Gastrocnemius medialis (tissue), 4 donors: ENCODE results near the gene GPRIN1. TPM values are rescaled to one million over a fixed set of nuclear protein-coding genes. Genes with fewer than 3 reads are reported as not detected.

Experiments used
- ATAC-seq, 2 donors: fragments of 150-250 bp; one replicate each; pipeline ENCODE4 v1.9.1; 2016
- DNase-seq, 2 donors: peaks; one replicate each; pipeline ENCODE4 v3.0.0-alpha.2; 2019
- H3K27ac ChIP-seq, 4 donors: fragments of 200-600 bp; sonication (generic); 1 replicate in 1 of 4; 2 replicates in 3 of 4; pipeline ENCODE4 v1.5.1; 2016 to 2018; ENCODE audit warnings: mild to moderate bottlenecking in 2 of 4, moderate library complexity in 1 of 4
- H3K27me3 ChIP-seq, 3 donors: fragments of 200-600 bp; sonication (generic) in 2 of 3; 1 replicate in 1 of 3; 2 replicates in 2 of 3; pipeline versions ENCODE4 v1.5.1 to v1.6.0; 2016 to 2019; ENCODE audit warnings: mild to moderate bottlenecking in 1 of 3, moderate library complexity in 1 of 3
- H3K36me3 ChIP-seq, 2 donors: fragments of 200-600 bp; sonication (generic) in 1 of 2; one replicate each; pipeline ENCODE4 v1.5.1; 2017 to 2018
- H3K4me1 ChIP-seq, 2 donors: fragments of 200-600 bp; sonication (generic) in 1 of 2; one replicate each; pipeline ENCODE4 v1.5.1; 2016 to 2017; ENCODE audit warnings: mild to moderate bottlenecking in 2 of 2
- H3K4me3 ChIP-seq, 4 donors: fragments of 200-600 bp; sonication (generic) in 3 of 4; 1 replicate in 1 of 4; 2 replicates in 3 of 4; pipeline ENCODE4 v1.5.1; 2016 to 2019; ENCODE audit warnings: mild to moderate bottlenecking in 2 of 4
- H3K9me3 ChIP-seq, 3 donors: fragments of 200-600 bp; sonication (generic) in 2 of 3; 1 replicate in 1 of 3; 2 replicates in 2 of 3; pipeline ENCODE4 v1.5.1; 2016 to 2019
- POLR2A ChIP-seq, 2 donors: fragments of 450-650 bp; IDR thresholded peaks; one replicate each; pipeline ENCODE4 v1.6.1; 2017; ENCODE audit warnings: antibody characterized with exemption in 2 of 2, mild to moderate bottlenecking in 2 of 2, moderate library complexity in 2 of 2
- in situ Hi-C, 4 donors: fragments of 200-750 bp; cut with MboI; loops; one replicate each; pipeline versions ENCODE4 v1.15.0 to v1.8.0; 2017; ENCODE audit warnings: low sequenced_read_pairs in 4 of 4
- intact Hi-C: fragments of 100-400 bp; cut with DNase I; formaldehyde crosslinking; loops from one replicate; pipeline ENCODE4 v1.15.1; 2023; ENCODE audit warnings: low total_unique reads
- total RNA-seq, 4 donors: library from RNA; depleted of rRNA; stranded (reverse); fragments of >200 nt; gene quantifications; one replicate each; pipeline versions ENCODE4 v1.1.0 to v1.2.3, GENCODE V29; 2016
- TF ChIP-seq, protein P1 (sequence below), 5 experiments: fragments of 450-650 bp in 3 of 5; fragments of 200-600 bp in 2 of 5; sonication (generic) in 2 of 5; IDR thresholded peaks in 4 of 5; conservative IDR thresholded peaks in 1 of 5; 1 replicate in 4 of 5; 2 replicates in 1 of 5; pipeline ENCODE4 v1.5.1; 2016 to 2019; ENCODE audit warnings: antibody characterized with exemption in 5 of 5, mild to moderate bottlenecking in 3 of 5, moderate library complexity in 3 of 5

The GPRIN1 gene
- total RNA-seq, 4 donors from 2014 or later: 0.35 to 0.78 (median 0.47) TPM

DNA sequence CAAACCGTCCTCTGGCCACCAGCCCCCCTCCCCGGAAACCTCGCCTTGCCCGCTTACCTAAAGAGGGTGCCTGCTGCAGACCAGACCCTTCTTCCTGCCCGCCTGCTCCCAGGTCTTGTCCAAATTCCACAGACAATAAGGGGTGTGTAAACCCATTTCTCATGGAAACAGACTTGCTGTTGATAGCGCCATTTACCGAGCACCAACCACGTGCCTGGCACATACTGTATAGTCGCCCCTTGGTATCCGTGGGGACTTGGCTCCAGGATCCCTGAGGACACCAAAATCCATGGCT, 35.7 kb downstream of the GPRIN1 start:
- Histone ChIP-seq H3K4me3 (no peak overlapping the region), H3K27ac (no peak overlapping the region), H3K9me3 (no peaks in the 10 kb centered on the region), H3K4me1 (no peaks in the 10 kb centered on the region), H3K27me3 (peaks cover 0 to 2% (median 0%) of the 10 kb centered on the region in 3 donors), H3K36me3 (no peaks in the 10 kb centered on the region)
- ATAC-seq (no peak), DNase-seq (no peak)
- intact Hi-C loops (loop anchor here (1.0 to 10.0 kb wide), 3 partner anchors 73 to 159 kb away; partner anchors contain the start of genes CLTB and TSPAN17), in situ Hi-C loops (no loop called here)
- TF ChIP-seq POLR2A (IDR thresholded peaks at IDR 0.05): no peak
- TF ChIP-seq, protein P1, sequence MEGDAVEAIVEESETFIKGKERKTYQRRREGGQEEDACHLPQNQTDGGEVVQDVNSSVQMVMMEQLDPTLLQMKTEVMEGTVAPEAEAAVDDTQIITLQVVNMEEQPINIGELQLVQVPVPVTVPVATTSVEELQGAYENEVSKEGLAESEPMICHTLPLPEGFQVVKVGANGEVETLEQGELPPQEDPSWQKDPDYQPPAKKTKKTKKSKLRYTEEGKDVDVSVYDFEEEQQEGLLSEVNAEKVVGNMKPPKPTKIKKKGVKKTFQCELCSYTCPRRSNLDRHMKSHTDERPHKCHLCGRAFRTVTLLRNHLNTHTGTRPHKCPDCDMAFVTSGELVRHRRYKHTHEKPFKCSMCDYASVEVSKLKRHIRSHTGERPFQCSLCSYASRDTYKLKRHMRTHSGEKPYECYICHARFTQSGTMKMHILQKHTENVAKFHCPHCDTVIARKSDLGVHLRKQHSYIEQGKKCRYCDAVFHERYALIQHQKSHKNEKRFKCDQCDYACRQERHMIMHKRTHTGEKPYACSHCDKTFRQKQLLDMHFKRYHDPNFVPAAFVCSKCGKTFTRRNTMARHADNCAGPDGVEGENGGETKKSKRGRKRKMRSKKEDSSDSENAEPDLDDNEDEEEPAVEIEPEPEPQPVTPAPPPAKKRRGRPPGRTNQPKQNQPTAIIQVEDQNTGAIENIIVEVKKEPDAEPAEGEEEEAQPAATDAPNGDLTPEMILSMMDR (IDR thresholded peaks at IDR 0.05 in 4 of 5, conservative IDR thresholded peaks at IDR 0.05 in 1 of 5): peak in 2 of 5 experiments; percentile 7 to 17

DNA sequence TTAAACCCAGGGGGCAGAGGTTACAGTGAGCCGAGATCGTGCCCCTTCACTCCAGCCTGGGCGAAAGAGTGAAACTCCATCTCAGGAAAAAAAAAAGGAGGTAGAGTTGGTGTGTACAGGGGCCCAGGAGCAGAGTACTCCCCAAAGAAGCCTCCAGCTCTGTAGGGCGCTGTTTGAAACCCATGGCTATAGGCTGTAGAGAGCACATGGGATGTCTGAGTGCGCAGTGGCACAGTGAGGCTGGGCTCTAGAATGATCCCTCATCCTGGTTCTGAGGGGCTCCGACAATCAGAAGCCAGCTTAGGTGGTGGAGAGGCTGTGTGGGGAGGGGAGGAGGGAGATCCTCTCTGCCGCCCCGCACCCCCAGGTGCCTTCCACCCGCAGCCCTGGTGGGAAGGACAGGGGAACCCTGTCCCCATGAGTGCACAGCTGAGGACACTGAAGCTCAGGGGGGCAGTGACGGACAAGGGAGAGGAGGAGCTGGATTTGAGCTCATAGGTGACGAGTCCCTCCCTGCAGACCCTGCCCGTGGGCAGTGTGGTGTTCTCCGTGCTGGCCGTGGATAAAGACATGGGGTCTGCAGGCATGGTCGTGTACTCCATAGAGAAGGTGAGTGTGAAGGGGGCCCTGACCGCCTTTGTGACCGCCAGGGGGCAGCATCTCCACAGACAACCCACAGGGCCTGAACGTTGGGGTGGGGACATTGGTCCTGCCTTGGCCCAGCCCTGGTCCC, 36.2 kb downstream of the GPRIN1 start:
- TF ChIP-seq, protein P1 (IDR thresholded peaks at IDR 0.05 in 4 of 5, conservative IDR thresholded peaks at IDR 0.05 in 1 of 5): peak; percentile 67 to 88 (median 84)
- TF ChIP-seq POLR2A (IDR thresholded peaks at IDR 0.05): no peak
- Histone ChIP-seq H3K36me3 (no peaks in the 10 kb centered on the region), H3K9me3 (no peaks in the 10 kb centered on the region), H3K27ac (no peak overlapping the region), H3K27me3 (peaks cover 2 to 3% (median 2%) of the 10 kb centered on the region in 3 donors), H3K4me1 (no peaks in the 10 kb centered on the region), H3K4me3 (no peak overlapping the region)
- peak; percentile 36 to 43 for DNase-seq
- intact Hi-C loops: loop anchor here (1.0 to 10.0 kb wide), 3 partner anchors 74 to 159 kb away; partner anchors contain the start of genes CLTB and TSPAN17
- in situ Hi-C loops: no loop called here
- ATAC-seq: peak; percentile 84 to 93

DNA sequence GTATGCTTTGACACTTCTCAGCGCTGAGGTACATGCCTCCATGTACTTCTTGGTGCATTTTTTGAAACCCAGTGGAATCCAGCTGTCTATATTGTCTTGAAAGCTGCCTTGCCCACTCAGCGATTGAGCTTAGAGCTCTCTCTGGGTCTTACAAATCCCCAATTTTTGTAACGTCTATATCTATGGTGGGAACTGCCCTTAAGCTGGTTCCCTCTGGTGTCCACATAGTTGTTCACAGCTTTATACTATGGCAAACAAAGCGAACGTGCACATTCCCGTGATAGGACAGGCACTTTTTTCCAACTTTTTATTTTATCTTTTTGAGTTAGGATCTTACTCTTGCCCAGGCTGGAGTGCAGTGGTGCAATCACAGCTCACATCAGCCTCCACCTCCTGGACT, 39.9 kb downstream of the GPRIN1 start:
- DNase-seq: no peak
- no peaks in the 10 kb centered on the region for H3K4me1 ChIP-seq
- no peaks in the 10 kb centered on the region for H3K9me3 ChIP-seq
- ATAC-seq: no peak
- TF ChIP-seq, protein P1 (IDR thresholded peaks at IDR 0.05 in 4 of 5, conservative IDR thresholded peaks at IDR 0.05 in 1 of 5): no peak
- intact Hi-C loops (loop anchor here (5.0 to 10.0 kb wide), 2 partner anchors 92 to 155 kb away; partner anchors contain the start of gene CLTB), in situ Hi-C loops (no loop called here)
- H3K27ac ChIP-seq: no peak overlapping the region
- no peak overlapping the region for H3K4me3 ChIP-seq
- H3K27me3 ChIP-seq: peaks cover 6 to 14% (median 8%) of the 10 kb centered on the region in 3 donors
- no peaks in the 10 kb centered on the region for H3K36me3 ChIP-seq

DNA sequence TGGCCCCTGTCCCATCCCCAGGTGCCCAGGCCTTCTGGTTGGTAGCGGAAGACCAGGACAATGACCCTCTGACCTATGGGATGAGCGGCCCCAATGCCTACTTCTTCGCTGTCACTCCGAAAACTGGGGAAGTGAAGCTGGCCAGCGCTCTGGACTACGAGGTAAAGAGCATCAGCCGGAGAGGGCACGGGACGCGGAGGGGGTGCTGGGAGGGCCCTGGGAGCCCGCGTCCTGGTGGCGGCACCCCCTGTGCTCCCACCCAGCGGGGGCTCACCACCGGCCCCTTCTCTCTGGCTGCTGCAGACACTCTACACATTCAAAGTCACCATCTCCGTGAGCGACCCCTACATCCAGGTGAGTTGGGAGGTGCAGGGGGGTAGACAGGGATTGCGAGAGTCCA, 41.3 kb downstream of the GPRIN1 start:
- no peak for DNase-seq
- no peaks in the 10 kb centered on the region for H3K4me1 ChIP-seq
- no peak overlapping the region for H3K4me3 ChIP-seq
- no peaks in the 10 kb centered on the region for H3K9me3 ChIP-seq
- H3K36me3 ChIP-seq: no peaks in the 10 kb centered on the region
- no peak for TF ChIP-seq POLR2A (IDR thresholded peaks at IDR 0.05)
- TF ChIP-seq, protein P1 (IDR thresholded peaks at IDR 0.05 in 4 of 5, conservative IDR thresholded peaks at IDR 0.05 in 1 of 5): no peak
- no peak for ATAC-seq
- intact Hi-C loops: no loop called here
- in situ Hi-C loops: no loop called here
- peaks cover 6 to 14% (median 8%) of the 10 kb centered on the region in 3 donors for H3K27me3 ChIP-seq
- no peak overlapping the region for H3K27ac ChIP-seq
